Caco-2 (cell line): Measurements from ENCODE around the gene UBL4B. TPM values are rescaled to one million over a fixed set of nuclear protein-coding genes. Genes with fewer than 3 reads are reported as not detected.

Experiments used
- BruUV-seq: library from RNA; stranded (reverse); fragments of 400-500 nt; replicated peaks from 2 replicates; lab custom pipeline; 2021; lab: Mats Ljungman, UMichigan
- CTCF ChIA-PET: fragments of 300-600 bp; sonication (Branson Sonifier 250); formaldehyde crosslinking; loops from one replicate; lab custom pipeline; 2022; ENCODE audit warnings: antibody characterized with exemption; lab: Charles Lee
- POLR2A ChIA-PET: fragments of 300-600 bp; sonication (Branson Sonifier 250); formaldehyde crosslinking; loops from one replicate; lab custom pipeline; 2022; ENCODE audit warnings: antibody characterized with exemption; lab: Charles Lee
- DNase-seq, 2 experiments: peaks; one replicate each; pipeline versions ENCODE4 v3.0.0 to v3.0.0-alpha.2; 2020 to 2022
- H3K27me3 ChIP-seq: replicated peaks from 2 replicates; pipeline ENCODE4 v1.6.0; 2011; ENCODE audit warnings: low read length; ENCODE audit not compliant: control insufficient read depth, insufficient read depth
- H3K36me3 ChIP-seq: 2 replicates; pipeline ENCODE4 v1.5.1; 2011; ENCODE audit warnings: low read length; ENCODE audit not compliant: control insufficient read depth, insufficient read depth
- H3K4me1 ChIP-seq: fragments of 250-450 bp; sonication (Bioruptor Pico); 2 replicates; pipeline ENCODE4 v1.5.1; 2020; ENCODE audit warnings: mild to moderate bottlenecking
- H3K4me3 ChIP-seq: 2 replicates; pipeline ENCODE4 v1.5.1; 2011; ENCODE audit warnings: low read depth, mild to moderate bottlenecking, control low read depth, low read length
- H3K9me3 ChIP-seq: fragments of 250-450 bp; sonication (Bioruptor Pico); 2 replicates; pipeline ENCODE4 v1.5.1; 2020; ENCODE audit warnings: mild to moderate bottlenecking, moderate library complexity
- H3K27ac Mint-ChIP-seq: one replicate; pipeline ENCODE4 v1.8.0; 2022; ENCODE audit warnings: mixed read lengths; ENCODE audit not compliant: unreplicated experiment
- H3K27me3 Mint-ChIP-seq: one replicate; pipeline ENCODE4 v1.8.0; 2022; ENCODE audit warnings: mixed read lengths; ENCODE audit not compliant: insufficient read depth, unreplicated experiment
- H3K36me3 Mint-ChIP-seq: one replicate; pipeline ENCODE4 v1.8.0; 2022; ENCODE audit warnings: mild to moderate bottlenecking, mixed read lengths; ENCODE audit not compliant: insufficient read depth, unreplicated experiment
- H3K4me1 Mint-ChIP-seq: one replicate; pipeline ENCODE4 v1.8.0; 2022; ENCODE audit warnings: low read depth, mixed read lengths; ENCODE audit not compliant: unreplicated experiment
- H3K4me3 Mint-ChIP-seq: one replicate; pipeline ENCODE4 v1.8.0; 2022; ENCODE audit warnings: mild to moderate bottlenecking, moderate library complexity, mixed read lengths; ENCODE audit not compliant: unreplicated experiment
- H3K9me3 Mint-ChIP-seq: one replicate; pipeline ENCODE4 v1.8.0; 2022; ENCODE audit warnings: mixed read lengths; ENCODE audit not compliant: unreplicated experiment
- CTCF ChIP-seq, 2 experiments: fragments of 200-600 bp in 1 of 2; IDR thresholded peaks; 1 replicate in 1 of 2; 2 replicates in 1 of 2; pipeline versions ENCODE4 v1.5.1 to v1.8.0; 2011 to 2022; ENCODE audit warnings: antibody characterized with exemption in 1 of 2, control low read depth in 1 of 2, inconsistent platforms in 1 of 2, low read depth in 1 of 2, low read length in 1 of 2, mild to moderate bottlenecking in 1 of 2, moderate library complexity in 1 of 2; ENCODE audit not compliant: insufficient read depth in 1 of 2, severe bottlenecking in 1 of 2, unreplicated experiment in 1 of 2
- intact Hi-C: fragments of 100-400 bp; cut with micrococcal nuclease; formaldehyde crosslinking; loops from one replicate; pipeline ENCODE4 v1.10.0; 2022; ENCODE audit not compliant: unreplicated experiment
- total RNA-seq: library from RNA; stranded (reverse); gene quantifications from 2 replicates; pipeline ENCODE4 v1.2.3, GENCODE V29; 2022

UBL4B gene
- total RNA-seq, 1 experiment from 2014 or later: not detected

- ChIA-PET CTCF (interaction anchor here (0.6 kb wide), 1 partner anchor 129 kb away, joined by 3 read pairs; no protein-coding TSS in a partner anchor), POLR2A (no interaction called here)
- TF ChIP-seq CTCF (IDR thresholded peaks at IDR 0.05; ENCODE audit: insufficient read depth in 1 of 2, low read depth in 1 of 2, low read length in 1 of 2, severe bottlenecking in 1 of 2, unreplicated experiment in 1 of 2): no peak
- no peak for DNase-seq
- Mint-ChIP-seq H3K36me3 (no peaks in the 10 kb centered on the region), H3K4me3 (no peak overlapping the region), H3K9me3 (no peaks in the 10 kb centered on the region), H3K27me3 (no peaks in the 10 kb centered on the region), H3K4me1 (no peaks in the 10 kb centered on the region), H3K27ac (no peak overlapping the region)
- no TSS peak for BruUV-seq
- Histone ChIP-seq H3K4me3 (no peak overlapping the region), H3K4me1 (no peaks in the 10 kb centered on the region), H3K27me3 (no peaks in the 10 kb centered on the region), H3K36me3 (no peaks in the 10 kb centered on the region), H3K9me3 (no peaks in the 10 kb centered on the region)
- intact Hi-C loops: no loop called here
Measured at GRCh38 chr1:110067893-110068645, 44.2 kb upstream of the UBL4B start.

GRCh38 chr1:110068646-110069403, 43.4 kb upstream of the UBL4B start:
- Histone ChIP-seq H3K27me3 (no peaks in the 10 kb centered on the region), H3K4me3 (no peak overlapping the region), H3K4me1 (no peaks in the 10 kb centered on the region), H3K9me3 (no peaks in the 10 kb centered on the region), H3K36me3 (no peaks in the 10 kb centered on the region)
- CTCF ChIA-PET: interaction anchor here (0.5 kb wide), 1 partner anchor 9 kb away, joined by 3 read pairs; no protein-coding TSS in a partner anchor
- POLR2A ChIA-PET: no interaction called here
- TF ChIP-seq CTCF (IDR thresholded peaks at IDR 0.05; ENCODE audit: insufficient read depth in 1 of 2, low read depth in 1 of 2, low read length in 1 of 2, severe bottlenecking in 1 of 2, unreplicated experiment in 1 of 2): no peak
- Mint-ChIP-seq H3K27me3 (no peaks in the 10 kb centered on the region), H3K27ac (no peak overlapping the region), H3K9me3 (no peaks in the 10 kb centered on the region), H3K4me3 (no peak overlapping the region), H3K36me3 (no peaks in the 10 kb centered on the region), H3K4me1 (no peaks in the 10 kb centered on the region)
- BruUV-seq: no TSS peak
- no peak for DNase-seq
- intact Hi-C loops: no loop called here

- TF ChIP-seq CTCF (IDR thresholded peaks at IDR 0.05; ENCODE audit: insufficient read depth in 1 of 2, low read depth in 1 of 2, low read length in 1 of 2, severe bottlenecking in 1 of 2, unreplicated experiment in 1 of 2): no peak
- Mint-ChIP-seq H3K9me3 (no peaks in the 10 kb centered on the region), H3K36me3 (no peaks in the 10 kb centered on the region), H3K27ac (no peak overlapping the region), H3K4me1 (no peaks in the 10 kb centered on the region), H3K4me3 (no peak overlapping the region), H3K27me3 (no peaks in the 10 kb centered on the region)
- H3K36me3 ChIP-seq: no peaks in the 10 kb centered on the region
- intact Hi-C loops: no loop called here
- no peak for DNase-seq
- ChIA-PET POLR2A (no interaction called here), CTCF (interaction anchor here (0.5 kb wide), 1 partner anchor 10 kb away, joined by 3 read pairs; no protein-coding TSS in a partner anchor)
- H3K9me3 ChIP-seq: no peaks in the 10 kb centered on the region
- no peak overlapping the region for H3K4me3 ChIP-seq
- H3K27me3 ChIP-seq: no peaks in the 10 kb centered on the region
- no TSS peak for BruUV-seq
- no peaks in the 10 kb centered on the region for H3K4me1 ChIP-seq
Measured at GRCh38 chr1:110069404-110070281, 42.6 kb upstream of the UBL4B start.
